GM12878 (cell line): ENCODE measurements around the gene GNL3. TPM values are rescaled to one million over a fixed set of nuclear protein-coding genes. Genes with fewer than 3 reads are reported as not detected.

ENCODE experiments used
- ATAC-seq: fragments of 200-7000 bp; cut with Tn5 transposase; 3 replicates; pipeline ENCODE4 v1.9.1; 2020; ENCODE audit warnings: mild to moderate bottlenecking, moderate library complexity
- BruUV-seq: library from RNA; stranded (reverse); fragments of 400-500 nt; replicated peaks from 2 replicates; lab custom pipeline; 2021; lab: Mats Ljungman, UMichigan
- CTCF ChIA-PET: fragments of 300-600 bp; sonication (Branson Sonifier 250); formaldehyde crosslinking; extraction: SDS; loops from one replicate; lab custom pipeline; 2021; ENCODE audit warnings: inconsistent platforms; lab: Yijun Ruan, JAX
- POLR2A ChIA-PET: fragments of 350-600 bp; formaldehyde crosslinking; extraction: SDS; loops from one replicate; lab custom pipeline; 2021; ENCODE audit warnings: inconsistent platforms; lab: Charles Lee
- RAD21 ChIA-PET: fragments of 300-600 bp; sonication (Branson Sonifier 250); formaldehyde crosslinking; loops from one replicate; lab custom pipeline; 2023; ENCODE audit warnings: antibody characterized with exemption; ENCODE audit not compliant: unreplicated experiment; lab: Charles Lee
- SMC1A ChIA-PET: fragments of 300-600 bp; sonication (Branson Sonifier 250); formaldehyde crosslinking; loops from one replicate; lab custom pipeline; 2023; ENCODE audit not compliant: unreplicated experiment, uncharacterized antibody; lab: Charles Lee
- DNase-seq: peaks from one replicate; pipeline ENCODE4 v3.0.0-alpha.2; 2011; ENCODE audit warnings: low read depth, low spot score
- FAIRE-seq: peaks from 3 replicates; lab custom pipeline; 2011; peaks lifted over from hg19 to GRCh38; lab: Jason Lieb, UNC
- H2AFZ ChIP-seq: 2 replicates; pipeline ENCODE4 v1.6.0; 2011; ENCODE audit warnings: low read depth, low read length, control low read depth; ENCODE audit not compliant: control insufficient read depth
- H3K27ac ChIP-seq: 2 replicates; pipeline ENCODE4 v1.5.1; 2011; ENCODE audit warnings: control low read depth; ENCODE audit not compliant: control insufficient read depth, insufficient read depth
- H3K27me3 ChIP-seq, 2 experiments: replicated peaks in 1 of 2; 2 replicates each; pipeline versions ENCODE4 v1.6.0 to v1.6.1; 2011; ENCODE audit warnings: low read length in 1 of 2; ENCODE audit not compliant: control insufficient read depth in 2 of 2, insufficient read depth in 2 of 2
- H3K36me3 ChIP-seq, 2 experiments: 2 replicates each; pipeline ENCODE4 v1.5.1; 2011; ENCODE audit warnings: low read length in 1 of 2; ENCODE audit not compliant: control insufficient read depth in 2 of 2, insufficient read depth in 2 of 2
- H3K4me1 ChIP-seq: 2 replicates; pipeline ENCODE4 v1.6.1; 2011; ENCODE audit warnings: mild to moderate bottlenecking, low read length, moderate library complexity, mixed read lengths; ENCODE audit not compliant: control insufficient read depth, insufficient read depth
- H3K4me2 ChIP-seq: 2 replicates; pipeline ENCODE4 v1.6.0; 2011; ENCODE audit warnings: control low read depth; ENCODE audit not compliant: control insufficient read depth, insufficient read depth
- H3K4me3 ChIP-seq: fragments of 200-600 bp; sonication (generic); 2 replicates; pipeline ENCODE4 v1.5.1; 2016
- H3K79me2 ChIP-seq: 2 replicates; pipeline ENCODE4 v1.6.0; 2011; ENCODE audit warnings: low read length; ENCODE audit not compliant: control insufficient read depth, insufficient read depth
- H3K9ac ChIP-seq: 2 replicates; pipeline ENCODE4 v1.8.0; 2011; ENCODE audit warnings: low read length, control low read depth, mixed read lengths; ENCODE audit not compliant: control insufficient read depth, insufficient read depth
- H3K9me3 ChIP-seq: replicated peaks from 3 replicates; pipeline ENCODE4 v1.5.1; 2011; ENCODE audit warnings: mild to moderate bottlenecking, low read length; ENCODE audit not compliant: control insufficient read depth, insufficient read depth
- H4K20me1 ChIP-seq: 2 replicates; pipeline ENCODE4 v1.6.0; 2011; ENCODE audit not compliant: control insufficient read depth, insufficient read depth
- EP300 ChIP-seq, 2 experiments: fragments of 150-350 bp in 1 of 2; IDR thresholded peaks; 2 replicates each; pipeline ENCODE4 v1.6.1; 2011 to 2012; ENCODE audit warnings: low read depth in 2 of 2, low read length in 2 of 2, borderline replicate concordance in 1 of 2, improper control_type of control experiment in 1 of 2, inconsistent platforms in 1 of 2; ENCODE audit not compliant: control insufficient read depth in 1 of 2
- GATAD2B ChIP-seq: fragments of 450-650 bp; conservative IDR thresholded peaks from 2 replicates; pipeline ENCODE4 v1.6.1; 2017; ENCODE audit warnings: low read depth, mild to moderate bottlenecking, moderate library complexity
- IKZF1 ChIP-seq: fragments of 450-650 bp; conservative IDR thresholded peaks from 2 replicates; pipeline ENCODE4 v1.6.1; 2017; ENCODE audit warnings: antibody characterized with exemption, mild to moderate bottlenecking
- JUNB ChIP-seq: IDR thresholded peaks from 2 replicates; pipeline ENCODE4 v1.6.1; 2016; ENCODE audit warnings: antibody characterized with exemption, mild to moderate bottlenecking
- KLF5 ChIP-seq: fragments of 450-650 bp; IDR thresholded peaks from 2 replicates; pipeline ENCODE4 v1.6.1; 2014; ENCODE audit warnings: mild to moderate bottlenecking; ENCODE audit not compliant: partially characterized antibody
- MEF2A ChIP-seq: IDR thresholded peaks from 2 replicates; pipeline ENCODE4 v1.6.1; 2011; ENCODE audit warnings: low read depth, mild to moderate bottlenecking, low read length, moderate library complexity; ENCODE audit not compliant: insufficient read depth
- MTA2 ChIP-seq: fragments of 450-650 bp; IDR thresholded peaks from 2 replicates; pipeline ENCODE4 v1.6.1; 2016; ENCODE audit warnings: low read depth, mild to moderate bottlenecking, moderate library complexity
- NR2C1 ChIP-seq: fragments of 450-650 bp; IDR thresholded peaks from 2 replicates; pipeline ENCODE4 v1.6.1; 2017; ENCODE audit warnings: antibody characterized with exemption, mild to moderate bottlenecking, moderate library complexity
- POLR2AphosphoS2 ChIP-seq: IDR thresholded peaks from 2 replicates; pipeline ENCODE4 v1.6.1; 2011; ENCODE audit warnings: low read depth, mild to moderate bottlenecking, low read length, improper control_type of control experiment, moderate library complexity
- RB1 ChIP-seq: fragments of 450-650 bp; formaldehyde crosslinking; IDR thresholded peaks from 2 replicates; pipeline ENCODE4 v1.6.1; 2017; ENCODE audit warnings: mild to moderate bottlenecking, borderline replicate concordance
- SREBF2 ChIP-seq: IDR thresholded peaks from 2 replicates; pipeline ENCODE4 v1.6.1; 2012; ENCODE audit warnings: mild to moderate bottlenecking, low read length
- WGBS: methylation state at CpG from one replicate; pipeline ENCODE4 v1.1.6; 2016; ENCODE audit warnings: low lambda C conversion rate; ENCODE audit not compliant: insufficient replicate concordance, insufficient coverage; ENCODE audit errors: missing lambda C conversion rate; 5-methylcytosine and 5-hydroxymethylcytosine counted together
- in situ Hi-C: fragments of 300-500 bp; cut with MboI; formaldehyde crosslinking; loops from 9 replicates; pipeline ENCODE4 v1.14.3; 2018; ENCODE audit warnings: mixed read lengths
- intact Hi-C: fragments of 100-400 bp; cut with micrococcal nuclease; formaldehyde crosslinking; loops from one replicate; pipeline ENCODE4 v1.14.2; 2022; ENCODE audit not compliant: unreplicated experiment
- polyA plus RNA-seq, 11 experiments: library from polyadenylated mRNA; depleted of rRNA in 4 of 11; unstranded in 6 of 11; stranded (reverse) in 5 of 11; fragments of >200 nt; fragmentation: Nextera tagmentation in 4 of 11; fragmentation: Illumina TruSeq in 1 of 11; extraction: Ambion mirVana in 4 of 11; extraction: Trizol in 1 of 11; gene quantifications; 1 replicate in 1 of 11; 2 replicates in 10 of 11; pipeline versions ENCODE4 v1.2.1 to v1.2.3, GENCODE V29; 2011 to 2016; ENCODE audit warnings: inconsistent platforms in 2 of 11, missing spikeins in 2 of 11, low read depth in 1 of 11
- total RNA-seq, 4 experiments: library from RNA; depleted of rRNA in 3 of 4; stranded (reverse); fragments of >200 nt in 3 of 4; fragmentation: Illumina TruSeq in 1 of 4; extraction: Trizol in 1 of 4; gene quantifications; 2 replicates each; pipeline versions ENCODE4 v1.2.1 to v1.2.3, GENCODE V29; 2013 to 2021
- TF ChIP-seq, protein P1 (sequence below): IDR thresholded peaks from 2 replicates; pipeline ENCODE4 v1.6.1; 2012; ENCODE audit warnings: low read length, inconsistent platforms
- TF ChIP-seq, protein P2 (sequence below), 3 experiments: IDR thresholded peaks in 2 of 3; conservative IDR thresholded peaks in 1 of 3; 2 replicates each; pipeline ENCODE4 v1.5.1; 2011; ENCODE audit warnings: low read depth in 3 of 3, low read length in 3 of 3, mild to moderate bottlenecking in 3 of 3, control low read depth in 2 of 3, moderate library complexity in 2 of 3, inconsistent platforms in 1 of 3, mixed read lengths in 1 of 3; ENCODE audit not compliant: control insufficient read depth in 2 of 3, insufficient read depth in 1 of 3; ENCODE audit errors: extremely low read depth in 1 of 3
- TF ChIP-seq, protein P3 (sequence below): fragments of 450-650 bp; IDR thresholded peaks from 2 replicates; pipeline ENCODE4 v1.6.1; 2017; ENCODE audit warnings: antibody characterized with exemption, mild to moderate bottlenecking, moderate library complexity

The GNL3 gene
- total and polyA plus RNA-seq, 10 of the 15 experiments (the other 5 are each of a cell fraction or from before 2014, with no cell fraction given) = 172 to 368 (median 257) TPM

DNA sequence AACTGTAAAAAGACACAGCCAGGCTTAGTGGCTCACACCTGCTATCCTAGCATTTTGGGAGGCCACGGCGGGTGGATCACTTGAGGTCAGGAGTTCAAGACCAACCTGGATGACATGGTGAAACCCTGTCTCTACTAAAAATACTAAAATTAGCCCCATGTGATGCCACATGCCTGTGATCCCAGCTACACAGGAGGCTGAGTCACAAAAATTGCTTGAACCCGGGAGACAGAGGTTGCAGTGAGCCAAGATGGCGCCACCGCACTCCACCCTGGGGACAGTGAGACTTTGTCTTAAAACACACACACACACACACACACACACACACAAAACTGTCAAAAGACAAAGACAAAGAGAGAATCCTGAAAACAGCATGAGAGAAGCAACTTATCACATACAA is 38.1 kb downstream of the GNL3 start (continued):
- no peak for TF ChIP-seq EP300 (IDR thresholded peaks at IDR 0.05; ENCODE audit: borderline replicate concordance in 1 of 2, control insufficient read depth in 1 of 2, low read depth in 2 of 2, low read length in 2 of 2)
- no peak for TF ChIP-seq POLR2AphosphoS2
- no peak for TF ChIP-seq GATAD2B
- no peak for TF ChIP-seq RB1
- TF ChIP-seq IKZF1 = no peak
- no peak for TF ChIP-seq KLF5

DNA sequence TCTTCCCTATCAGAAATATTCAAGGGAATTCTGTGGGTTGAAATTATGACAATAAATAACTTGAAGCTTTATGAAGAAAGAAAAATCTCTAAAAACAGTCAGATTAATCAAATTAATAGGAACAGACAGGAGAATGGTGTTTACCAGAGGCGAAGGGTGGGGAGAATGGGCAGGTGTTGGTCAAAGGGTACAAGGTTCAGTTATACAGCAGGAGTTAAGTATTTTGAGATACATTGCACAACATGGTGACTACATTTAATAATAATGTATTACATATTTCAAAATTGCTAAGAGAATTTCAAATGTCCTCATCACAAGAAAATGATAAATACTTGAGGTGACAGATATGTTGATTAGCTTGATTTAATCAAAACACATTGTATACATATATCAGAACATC is 38.7 kb downstream of the GNL3 start:
- ATAC-seq (no peak), FAIRE-seq (no peak), DNase-seq (no peak)
- WGBS = 100% methylated on average over 1 of the region's 1 CpG
- H3K4me1 ChIP-seq = peaks cover 27% of the 10 kb centered on the region
- no peak overlapping the region for H3K4me3 ChIP-seq
- POLR2A ChIA-PET = interaction anchor here (0.5 to 1.0 kb wide), 2 partner anchors 12 to 157 kb away, joined by 3 read pairs; no protein-coding TSS in a partner anchor
- no peaks in the 10 kb centered on the region for H3K27me3 ChIP-seq
- RAD21 ChIA-PET = no interaction called here
- no peaks in the 10 kb centered on the region for H3K79me2 ChIP-seq
- no peak overlapping the region for H3K9ac ChIP-seq
- SMC1A ChIA-PET = interaction anchor here (1.0 to 1.1 kb wide), 2 partner anchors 13 to 28 kb away, joined by 3 read pairs; no protein-coding TSS in a partner anchor
- H3K36me3 ChIP-seq = no peaks in the 10 kb centered on the region
- H3K4me2 ChIP-seq = no peak overlapping the region
- H3K27ac ChIP-seq = no peak overlapping the region
- in situ Hi-C loops (no loop called here), intact Hi-C loops (no loop called here)
- no peak overlapping the region for H2AFZ ChIP-seq
- TF ChIP-seq JUNB = no peak
- TF ChIP-seq MEF2A = no peak
- no peak for TF ChIP-seq SREBF2
- TF ChIP-seq, protein P1, sequence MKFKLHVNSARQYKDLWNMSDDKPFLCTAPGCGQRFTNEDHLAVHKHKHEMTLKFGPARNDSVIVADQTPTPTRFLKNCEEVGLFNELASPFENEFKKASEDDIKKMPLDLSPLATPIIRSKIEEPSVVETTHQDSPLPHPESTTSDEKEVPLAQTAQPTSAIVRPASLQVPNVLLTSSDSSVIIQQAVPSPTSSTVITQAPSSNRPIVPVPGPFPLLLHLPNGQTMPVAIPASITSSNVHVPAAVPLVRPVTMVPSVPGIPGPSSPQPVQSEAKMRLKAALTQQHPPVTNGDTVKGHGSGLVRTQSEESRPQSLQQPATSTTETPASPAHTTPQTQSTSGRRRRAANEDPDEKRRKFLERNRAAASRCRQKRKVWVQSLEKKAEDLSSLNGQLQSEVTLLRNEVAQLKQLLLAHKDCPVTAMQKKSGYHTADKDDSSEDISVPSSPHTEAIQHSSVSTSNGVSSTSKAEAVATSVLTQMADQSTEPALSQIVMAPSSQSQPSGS = no peak
- TF ChIP-seq, protein P2, sequence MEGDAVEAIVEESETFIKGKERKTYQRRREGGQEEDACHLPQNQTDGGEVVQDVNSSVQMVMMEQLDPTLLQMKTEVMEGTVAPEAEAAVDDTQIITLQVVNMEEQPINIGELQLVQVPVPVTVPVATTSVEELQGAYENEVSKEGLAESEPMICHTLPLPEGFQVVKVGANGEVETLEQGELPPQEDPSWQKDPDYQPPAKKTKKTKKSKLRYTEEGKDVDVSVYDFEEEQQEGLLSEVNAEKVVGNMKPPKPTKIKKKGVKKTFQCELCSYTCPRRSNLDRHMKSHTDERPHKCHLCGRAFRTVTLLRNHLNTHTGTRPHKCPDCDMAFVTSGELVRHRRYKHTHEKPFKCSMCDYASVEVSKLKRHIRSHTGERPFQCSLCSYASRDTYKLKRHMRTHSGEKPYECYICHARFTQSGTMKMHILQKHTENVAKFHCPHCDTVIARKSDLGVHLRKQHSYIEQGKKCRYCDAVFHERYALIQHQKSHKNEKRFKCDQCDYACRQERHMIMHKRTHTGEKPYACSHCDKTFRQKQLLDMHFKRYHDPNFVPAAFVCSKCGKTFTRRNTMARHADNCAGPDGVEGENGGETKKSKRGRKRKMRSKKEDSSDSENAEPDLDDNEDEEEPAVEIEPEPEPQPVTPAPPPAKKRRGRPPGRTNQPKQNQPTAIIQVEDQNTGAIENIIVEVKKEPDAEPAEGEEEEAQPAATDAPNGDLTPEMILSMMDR (IDR thresholded peaks at IDR 0.05 in 2 of 3, conservative IDR thresholded peaks at IDR 0.05 in 1 of 3; ENCODE audit: control insufficient read depth in 2 of 3, extremely low read depth in 1 of 3, insufficient read depth in 1 of 3, low read depth in 3 of 3, low read length in 3 of 3) = no peak
- TF ChIP-seq, protein P3, sequence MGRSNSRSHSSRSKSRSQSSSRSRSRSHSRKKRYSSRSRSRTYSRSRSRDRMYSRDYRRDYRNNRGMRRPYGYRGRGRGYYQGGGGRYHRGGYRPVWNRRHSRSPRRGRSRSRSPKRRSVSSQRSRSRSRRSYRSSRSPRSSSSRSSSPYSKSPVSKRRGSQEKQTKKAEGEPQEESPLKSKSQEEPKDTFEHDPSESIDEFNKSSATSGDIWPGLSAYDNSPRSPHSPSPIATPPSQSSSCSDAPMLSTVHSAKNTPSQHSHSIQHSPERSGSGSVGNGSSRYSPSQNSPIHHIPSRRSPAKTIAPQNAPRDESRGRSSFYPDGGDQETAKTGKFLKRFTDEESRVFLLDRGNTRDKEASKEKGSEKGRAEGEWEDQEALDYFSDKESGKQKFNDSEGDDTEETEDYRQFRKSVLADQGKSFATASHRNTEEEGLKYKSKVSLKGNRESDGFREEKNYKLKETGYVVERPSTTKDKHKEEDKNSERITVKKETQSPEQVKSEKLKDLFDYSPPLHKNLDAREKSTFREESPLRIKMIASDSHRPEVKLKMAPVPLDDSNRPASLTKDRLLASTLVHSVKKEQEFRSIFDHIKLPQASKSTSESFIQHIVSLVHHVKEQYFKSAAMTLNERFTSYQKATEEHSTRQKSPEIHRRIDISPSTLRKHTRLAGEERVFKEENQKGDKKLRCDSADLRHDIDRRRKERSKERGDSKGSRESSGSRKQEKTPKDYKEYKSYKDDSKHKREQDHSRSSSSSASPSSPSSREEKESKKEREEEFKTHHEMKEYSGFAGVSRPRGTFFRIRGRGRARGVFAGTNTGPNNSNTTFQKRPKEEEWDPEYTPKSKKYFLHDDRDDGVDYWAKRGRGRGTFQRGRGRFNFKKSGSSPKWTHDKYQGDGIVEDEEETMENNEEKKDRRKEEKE = no peak
- no peak for TF ChIP-seq MTA2
- TF ChIP-seq NR2C1 = no peak
- TF ChIP-seq EP300 (IDR thresholded peaks at IDR 0.05; ENCODE audit: borderline replicate concordance in 1 of 2, control insufficient read depth in 1 of 2, low read depth in 2 of 2, low read length in 2 of 2) = no peak
- BruUV-seq = no TSS peak
- CTCF ChIA-PET = no interaction called here
- no peaks in the 10 kb centered on the region for H4K20me1 ChIP-seq
- peaks cover 3% of the 10 kb centered on the region; the same call in 2 of the 3 replicates for H3K9me3 ChIP-seq
